ENCODE results near the gene BTF3.

BTF3 gene

DNA sequence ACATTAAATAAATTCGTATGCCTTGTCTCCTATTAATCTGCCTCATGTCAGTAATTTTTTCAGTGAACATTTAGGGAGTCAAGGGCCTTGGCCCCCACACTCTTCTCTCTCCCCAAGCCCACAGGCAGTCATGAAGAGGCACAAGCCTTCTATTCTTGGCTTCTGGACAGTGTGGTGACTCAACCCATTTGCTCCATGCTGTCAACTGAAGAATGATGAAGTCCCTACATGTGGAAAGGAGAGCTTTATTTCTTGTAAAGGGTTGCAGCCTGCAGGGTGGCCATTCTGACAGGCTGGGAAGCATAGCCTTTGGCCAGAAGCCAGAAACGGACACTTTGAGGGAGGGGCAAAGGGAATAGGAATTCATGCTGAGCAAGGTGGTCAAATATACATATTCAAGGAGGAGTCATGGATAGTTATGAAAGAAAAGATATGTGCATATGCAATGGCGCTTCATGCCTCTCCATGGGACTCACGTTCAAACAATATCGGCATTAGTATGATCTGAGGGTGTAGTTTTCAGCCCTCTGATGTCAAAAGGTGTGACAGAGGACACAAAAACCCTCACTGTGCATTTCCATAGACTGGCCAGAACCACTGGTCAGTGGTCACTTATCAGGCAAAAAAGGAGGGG, 35.9 kb downstream of the BTF3 start:
- TF ChIP-seq FOXP2 (optimal IDR thresholded peaks at IDR 0.05; ENCODE audit: borderline replicate concordance, extremely low read depth, extremely low read length, insufficient read depth) (no peak), POLR2AphosphoS5 (IDR thresholded peaks at IDR 0.05; ENCODE audit: low read depth, low read length) (no peak), SIN3A (IDR thresholded peaks at IDR 0.05; ENCODE audit: borderline replicate concordance, insufficient read depth, low read length) (no peak), TAF1 (IDR thresholded peaks at IDR 0.05; ENCODE audit: borderline replicate concordance, insufficient read depth, low read length) (no peak)
- TF ChIP-seq, protein P1, sequence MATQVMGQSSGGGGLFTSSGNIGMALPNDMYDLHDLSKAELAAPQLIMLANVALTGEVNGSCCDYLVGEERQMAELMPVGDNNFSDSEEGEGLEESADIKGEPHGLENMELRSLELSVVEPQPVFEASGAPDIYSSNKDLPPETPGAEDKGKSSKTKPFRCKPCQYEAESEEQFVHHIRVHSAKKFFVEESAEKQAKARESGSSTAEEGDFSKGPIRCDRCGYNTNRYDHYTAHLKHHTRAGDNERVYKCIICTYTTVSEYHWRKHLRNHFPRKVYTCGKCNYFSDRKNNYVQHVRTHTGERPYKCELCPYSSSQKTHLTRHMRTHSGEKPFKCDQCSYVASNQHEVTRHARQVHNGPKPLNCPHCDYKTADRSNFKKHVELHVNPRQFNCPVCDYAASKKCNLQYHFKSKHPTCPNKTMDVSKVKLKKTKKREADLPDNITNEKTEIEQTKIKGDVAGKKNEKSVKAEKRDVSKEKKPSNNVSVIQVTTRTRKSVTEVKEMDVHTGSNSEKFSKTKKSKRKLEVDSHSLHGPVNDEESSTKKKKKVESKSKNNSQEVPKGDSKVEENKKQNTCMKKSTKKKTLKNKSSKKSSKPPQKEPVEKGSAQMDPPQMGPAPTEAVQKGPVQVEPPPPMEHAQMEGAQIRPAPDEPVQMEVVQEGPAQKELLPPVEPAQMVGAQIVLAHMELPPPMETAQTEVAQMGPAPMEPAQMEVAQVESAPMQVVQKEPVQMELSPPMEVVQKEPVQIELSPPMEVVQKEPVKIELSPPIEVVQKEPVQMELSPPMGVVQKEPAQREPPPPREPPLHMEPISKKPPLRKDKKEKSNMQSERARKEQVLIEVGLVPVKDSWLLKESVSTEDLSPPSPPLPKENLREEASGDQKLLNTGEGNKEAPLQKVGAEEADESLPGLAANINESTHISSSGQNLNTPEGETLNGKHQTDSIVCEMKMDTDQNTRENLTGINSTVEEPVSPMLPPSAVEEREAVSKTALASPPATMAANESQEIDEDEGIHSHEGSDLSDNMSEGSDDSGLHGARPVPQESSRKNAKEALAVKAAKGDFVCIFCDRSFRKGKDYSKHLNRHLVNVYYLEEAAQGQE (IDR thresholded peaks at IDR 0.05; ENCODE audit: insufficient read depth in 1 of 2, low read depth in 2 of 2, low read length in 2 of 2) = no peak

DNA sequence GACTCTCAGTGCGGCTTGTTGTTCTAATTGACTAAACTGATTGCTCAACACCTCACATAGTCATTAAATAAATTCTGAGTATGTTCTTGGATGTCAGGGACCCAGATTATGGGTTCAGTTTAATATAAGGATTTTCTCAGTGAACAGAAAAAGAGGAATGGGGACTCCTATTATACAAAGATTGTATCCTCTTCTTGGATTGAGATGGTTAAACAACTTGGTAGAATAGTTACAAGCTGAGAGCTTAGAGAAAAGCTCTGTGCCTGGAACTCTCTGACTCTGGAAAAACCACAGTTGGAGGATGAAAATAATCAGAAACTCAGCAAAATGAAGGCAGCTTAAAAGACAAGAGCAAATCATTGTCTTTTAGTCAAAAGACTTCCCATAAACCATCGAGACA, 36.7 kb downstream of the BTF3 start:
- no peak for TF ChIP-seq POLR2AphosphoS5 (IDR thresholded peaks at IDR 0.05; ENCODE audit: low read depth, low read length)
- no peak for TF ChIP-seq TAF1 (IDR thresholded peaks at IDR 0.05; ENCODE audit: borderline replicate concordance, insufficient read depth, low read length)
- no peak for TF ChIP-seq SIN3A (IDR thresholded peaks at IDR 0.05; ENCODE audit: borderline replicate concordance, insufficient read depth, low read length)
- TF ChIP-seq FOXP2 (optimal IDR thresholded peaks at IDR 0.05; ENCODE audit: borderline replicate concordance, extremely low read depth, extremely low read length, insufficient read depth) = no peak
- TF ChIP-seq, protein P1 (IDR thresholded peaks at IDR 0.05; ENCODE audit: insufficient read depth in 1 of 2, low read depth in 2 of 2, low read length in 2 of 2) = no peak

- no peak for TF ChIP-seq TAF1 (IDR thresholded peaks at IDR 0.05; ENCODE audit: borderline replicate concordance, insufficient read depth, low read length)
- TF ChIP-seq, protein P1 (IDR thresholded peaks at IDR 0.05; ENCODE audit: insufficient read depth in 1 of 2, low read depth in 2 of 2, low read length in 2 of 2) = no peak
Observed at GRCh38 chr5:73539730-73540129, 41.5 kb downstream of the BTF3 start.

DNA sequence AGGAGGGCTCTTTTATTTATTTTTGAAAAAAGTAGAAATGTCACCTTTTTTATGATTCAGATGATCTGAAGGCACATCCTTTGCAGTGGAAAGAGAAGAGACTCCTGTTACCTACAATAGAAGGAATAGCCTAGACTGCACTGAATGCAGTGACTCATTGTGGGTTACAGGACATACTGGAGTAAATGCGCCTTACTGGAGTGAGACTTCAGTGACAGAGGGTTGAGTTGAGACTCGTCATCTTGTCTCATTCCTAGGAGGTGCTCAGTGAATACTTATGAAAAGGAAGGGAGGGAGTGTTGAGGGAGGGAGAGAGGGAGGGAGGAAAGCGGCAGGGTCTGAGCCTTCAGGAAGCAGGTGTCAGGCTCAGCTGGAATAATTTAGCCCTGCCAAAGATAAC, 42.0 kb downstream of the BTF3 start:
- TF ChIP-seq, protein P1 (IDR thresholded peaks at IDR 0.05; ENCODE audit: insufficient read depth in 1 of 2, low read depth in 2 of 2, low read length in 2 of 2) = no peak
- TF ChIP-seq SIN3A (IDR thresholded peaks at IDR 0.05; ENCODE audit: borderline replicate concordance, insufficient read depth, low read length) (no peak), TAF1 (IDR thresholded peaks at IDR 0.05; ENCODE audit: borderline replicate concordance, insufficient read depth, low read length) (no peak), POLR2AphosphoS5 (IDR thresholded peaks at IDR 0.05; ENCODE audit: low read depth, low read length) (no peak), FOXP2 (optimal IDR thresholded peaks at IDR 0.05; ENCODE audit: borderline replicate concordance, extremely low read depth, extremely low read length, insufficient read depth) (no peak)

- TF ChIP-seq FOXP2 (optimal IDR thresholded peaks at IDR 0.05; ENCODE audit: borderline replicate concordance, extremely low read depth, extremely low read length, insufficient read depth) (no peak), TAF1 (IDR thresholded peaks at IDR 0.05; ENCODE audit: borderline replicate concordance, insufficient read depth, low read length) (no peak), SIN3A (IDR thresholded peaks at IDR 0.05; ENCODE audit: borderline replicate concordance, insufficient read depth, low read length) (no peak), POLR2AphosphoS5 (IDR thresholded peaks at IDR 0.05; ENCODE audit: low read depth, low read length) (no peak)
- TF ChIP-seq, protein P1 (IDR thresholded peaks at IDR 0.05; ENCODE audit: insufficient read depth in 1 of 2, low read depth in 2 of 2, low read length in 2 of 2) = no peak
Observed at GRCh38 chr5:73542020-73542419, 43.8 kb downstream of the BTF3 start.
